DMS79 (cell line): Measurements from ENCODE around the gene ARHGEF40.

Experiments used
- DNase-seq: peaks from one replicate; lab custom pipeline; 2025; lab: John Stamatoyannopoulos, UW

The ARHGEF40 gene

GRCh38 chr14:21070083-21070609 lies at the start of gene ARHGEF40:
ARHGEF40 (plus strand) TSS chr14:21070304; CDS start chr14:21070397, 93 bp downstream.
- DNase-seq = peak; percentile 61

- no peak for DNase-seq
Measured at GRCh38 chr14:21020977-21021545, 49.0 kb upstream of the ARHGEF40 start.

- no peak for DNase-seq
Measured at GRCh38 chr14:21022686-21023085, 47.4 kb upstream of the ARHGEF40 start.

- no peak for DNase-seq
Measured at GRCh38 chr14:21023174-21023573, 46.9 kb upstream of the ARHGEF40 start.

GRCh38 chr14:21023817-21024584 lies 46.1 kb upstream of the ARHGEF40 start:
- DNase-seq = no peak

- DNase-seq = peak; percentile 60
Measured at GRCh38 chr14:21024585-21025370, 45.3 kb upstream of the ARHGEF40 start, which contains the start of gene NDRG2. NDRG2 (minus strand) TSS chr14:21025061; CDS start chr14:21023315, 1,746 bp downstream.

GRCh38 chr14:21025371-21026273 lies 44.5 kb upstream of the ARHGEF40 start:
- DNase-seq = no peak

GRCh38 chr14:21026274-21026987 lies 43.7 kb upstream of the ARHGEF40 start:
- DNase-seq = no peak

- no peak for DNase-seq
Measured at GRCh38 chr14:21026988-21027315, 43.2 kb upstream of the ARHGEF40 start.

GRCh38 chr14:21029917-21030316 lies 40.2 kb upstream of the ARHGEF40 start, which contains the start of gene TPPP2:
TPPP2 (plus strand) TSS chr14:21030217; CDS start chr14:21030582, 365 bp downstream.
- no peak for DNase-seq

GRCh38 chr14:21030531-21030930 lies 39.6 kb upstream of the ARHGEF40 start:
- no peak for DNase-seq

- no peak for DNase-seq
Measured at GRCh38 chr14:21032326-21033132, 37.6 kb upstream of the ARHGEF40 start.

GRCh38 chr14:21033133-21033698 lies 36.9 kb upstream of the ARHGEF40 start:
- DNase-seq = no peak

GRCh38 chr14:21034707-21035106 lies 35.4 kb upstream of the ARHGEF40 start, which contains the start of gene RNASE13:
RNASE13 (minus strand) TSS chr14:21034807; CDS start chr14:21034288, 519 bp downstream.
- DNase-seq = no peak

GRCh38 chr14:21036751-21037150 lies 33.4 kb upstream of the ARHGEF40 start:
- DNase-seq = no peak

GRCh38 chr14:21037156-21037555 lies 32.9 kb upstream of the ARHGEF40 start:
- no peak for DNase-seq

GRCh38 chr14:21038441-21039422 lies 31.4 kb upstream of the ARHGEF40 start:
- DNase-seq = no peak
